ENCODE measurements around the gene POMC. TPM values are rescaled to one million over a fixed set of nuclear protein-coding genes. Genes with fewer than 3 reads are reported as not detected.
"Not testable (repeated sequence)": the region's sequence is repeated elsewhere in the genome, so short reads cannot be mapped to it uniquely, and the experiment has no call there.

POMC gene
- total and polyA plus RNA-seq, 2 donors: 1.5 to 4.1 TPM

- Histone ChIP-seq H3K27ac (ENCODE audit: low read depth) (no peak overlapping the region), H3K4me3 (ENCODE audit: low read depth, low read length) (no peak overlapping the region), H3K4me1 (ENCODE audit: insufficient read depth) (no peaks in the 10 kb centered on the region), H3K36me3 (ENCODE audit: insufficient read depth) (no peaks in the 10 kb centered on the region)
- 88% methylated on average over 6 of the region's 6 CpGs for WGBS
- no peak for DNase-seq (ENCODE audit: extremely low spot score)
These were observed 22.6 kb downstream of the POMC start for GRCh38 chr2:25145803-25146202.

DNA sequence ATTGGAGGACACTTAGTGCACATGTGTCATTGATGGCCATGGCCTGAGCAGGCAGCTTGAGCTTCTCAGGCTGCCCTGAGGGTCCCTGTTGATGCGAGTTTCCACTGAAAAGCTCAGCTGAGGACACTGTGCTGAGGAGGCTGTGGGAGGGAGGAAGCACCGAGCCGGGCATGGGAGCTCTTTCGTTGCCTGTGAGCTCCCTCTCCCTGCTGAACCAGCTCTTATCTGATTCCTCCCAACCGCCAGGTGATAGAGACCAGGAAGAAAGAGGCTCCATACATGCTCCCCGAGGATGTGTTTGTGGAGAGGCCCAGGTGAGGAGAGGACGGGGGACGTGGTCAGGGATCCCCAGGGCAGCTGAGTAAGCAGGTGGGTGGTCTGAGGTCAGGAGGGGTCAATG lies 27.3 kb downstream of the POMC start:
- 77% methylated on average over 8 of the region's 8 CpGs for WGBS
- Histone ChIP-seq H3K36me3 (ENCODE audit: insufficient read depth) (no peaks in the 10 kb centered on the region), H3K4me3 (ENCODE audit: low read depth, low read length) (no peak overlapping the region), H3K27ac (ENCODE audit: low read depth) (no peak overlapping the region), H3K4me1 (ENCODE audit: insufficient read depth) (no peaks in the 10 kb centered on the region)
- DNase-seq (ENCODE audit: extremely low spot score): no peak

DNA sequence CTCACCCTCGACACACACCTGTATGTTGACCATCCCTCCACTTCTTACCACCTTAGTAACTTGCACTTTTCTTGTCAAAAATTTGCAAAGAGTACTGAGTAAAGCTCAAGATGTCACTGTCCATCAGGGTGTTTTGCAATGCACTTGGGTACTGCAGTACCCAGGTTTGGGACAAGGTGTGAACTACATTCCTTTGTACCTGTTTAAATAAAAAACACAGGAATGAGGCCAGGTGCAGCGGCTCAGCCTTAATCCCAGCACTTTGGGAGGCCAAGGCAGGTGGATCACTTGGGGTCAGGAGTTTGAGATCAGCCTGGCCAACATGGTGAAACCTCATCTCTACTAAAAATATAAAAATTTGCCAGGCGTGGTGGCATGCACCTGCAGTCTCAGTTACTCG lies 27.8 kb downstream of the POMC start:
- not testable (repeated sequence) for DNase-seq (ENCODE audit: extremely low spot score); H3K4me3 ChIP-seq (ENCODE audit: low read depth, low read length); H3K36me3 ChIP-seq (ENCODE audit: insufficient read depth); H3K4me1 ChIP-seq (ENCODE audit: insufficient read depth); H3K27ac ChIP-seq (ENCODE audit: low read depth)
- 96% methylated on average over 4 of the region's 4 CpGs for WGBS

GRCh38 chr2:25132693-25133092 lies 35.7 kb downstream of the POMC start:
- no peak for DNase-seq (ENCODE audit: extremely low spot score)
- Histone ChIP-seq H3K27ac (ENCODE audit: low read depth) (no peak overlapping the region), H3K4me1 (ENCODE audit: insufficient read depth) (no peaks in the 10 kb centered on the region), H3K4me3 (ENCODE audit: low read depth, low read length) (no peak overlapping the region), H3K36me3 (ENCODE audit: insufficient read depth) (no peaks in the 10 kb centered on the region)
- WGBS: 96% methylated on average over 13 of the region's 13 CpGs

DNA sequence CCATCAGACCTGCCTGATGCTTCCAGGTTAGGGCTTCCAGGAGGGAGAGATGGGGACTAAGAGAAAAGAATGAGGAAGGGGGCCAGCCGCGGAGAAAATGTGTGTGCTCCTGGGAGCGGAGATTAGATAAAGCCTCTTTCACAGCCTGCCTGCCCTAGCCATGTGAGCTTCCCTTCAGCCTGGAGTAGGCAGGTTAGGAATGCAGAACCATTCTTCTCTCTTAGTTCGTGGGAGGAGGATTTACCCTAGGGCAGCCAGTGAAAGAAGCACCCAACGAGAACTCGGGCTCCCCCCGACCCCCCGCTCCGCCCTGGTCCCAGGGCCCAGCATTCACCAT lies 36.1 kb downstream of the POMC start:
- Histone ChIP-seq H3K27ac (ENCODE audit: low read depth) (no peak overlapping the region), H3K4me1 (ENCODE audit: insufficient read depth) (no peaks in the 10 kb centered on the region), H3K36me3 (ENCODE audit: insufficient read depth) (no peaks in the 10 kb centered on the region), H3K4me3 (ENCODE audit: low read depth, low read length) (no peak overlapping the region)
- DNase-seq (ENCODE audit: extremely low spot score): no peak
- 63% methylated on average over 9 of the region's 9 CpGs for WGBS

- no peak for DNase-seq (ENCODE audit: extremely low spot score)
- Histone ChIP-seq H3K4me3 (ENCODE audit: low read depth, low read length) (peak overlapping the region; percentile 30), H3K4me1 (ENCODE audit: insufficient read depth) (no peaks in the 10 kb centered on the region), H3K36me3 (ENCODE audit: insufficient read depth) (no peaks in the 10 kb centered on the region), H3K27ac (ENCODE audit: low read depth) (no peak overlapping the region)
- WGBS: 29% methylated on average over 53 of the region's 53 CpGs
These were observed 36.6 kb downstream of the POMC start for GRCh38 chr2:25131567-25132298.

GRCh38 chr2:25131253-25131566 lies 37.2 kb downstream of the POMC start:
- no peak for DNase-seq (ENCODE audit: extremely low spot score)
- Histone ChIP-seq H3K36me3 (ENCODE audit: insufficient read depth) (no peaks in the 10 kb centered on the region), H3K4me3 (ENCODE audit: low read depth, low read length) (peak overlapping the region; percentile 30), H3K27ac (ENCODE audit: low read depth) (no peak overlapping the region), H3K4me1 (ENCODE audit: insufficient read depth) (no peaks in the 10 kb centered on the region)
- WGBS: 72% methylated on average over 24 of the region's 24 CpGs

- Histone ChIP-seq H3K27ac (ENCODE audit: low read depth) (no peak overlapping the region), H3K36me3 (ENCODE audit: insufficient read depth) (no peaks in the 10 kb centered on the region), H3K4me1 (ENCODE audit: insufficient read depth) (no peaks in the 10 kb centered on the region), H3K4me3 (ENCODE audit: low read depth, low read length) (no peak overlapping the region)
- no peak for DNase-seq (ENCODE audit: extremely low spot score)
- 89% methylated on average over 15 of the region's 15 CpGs for WGBS
These were observed 38.4 kb downstream of the POMC start for GRCh38 chr2:25129901-25130520.

- DNase-seq (ENCODE audit: extremely low spot score): no peak
- no peak overlapping the region for H3K27ac ChIP-seq (ENCODE audit: low read depth)
These were observed 40.7 kb downstream of the POMC start for GRCh38 chr2:25127646-25128045.

DNA sequence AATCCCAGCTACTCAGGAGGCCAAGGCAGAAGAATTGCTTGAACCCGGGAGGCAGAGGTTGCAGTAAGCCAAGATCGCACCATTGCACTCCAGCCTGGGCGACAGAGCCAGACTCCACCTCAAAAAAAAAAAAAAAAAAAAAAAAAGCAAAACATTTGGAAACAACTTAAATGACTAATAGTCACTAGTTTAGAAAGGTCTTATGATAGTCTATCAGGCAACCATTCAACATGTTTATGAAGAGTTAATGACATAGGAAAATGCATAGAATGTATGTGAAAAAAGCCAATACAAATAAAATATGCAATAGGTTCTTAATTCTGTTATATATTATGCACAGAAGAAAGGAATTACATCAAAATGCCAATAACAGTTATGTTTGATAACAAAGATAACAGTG lies 41.3 kb downstream of the POMC start:
- not testable (repeated sequence) for DNase-seq (ENCODE audit: extremely low spot score); H3K4me3 ChIP-seq (ENCODE audit: low read depth, low read length); H3K27ac ChIP-seq (ENCODE audit: low read depth); H3K36me3 ChIP-seq (ENCODE audit: insufficient read depth); H3K4me1 ChIP-seq (ENCODE audit: insufficient read depth)
- 81% methylated on average over 3 of the region's 3 CpGs for WGBS

More at GRCh38 chr2:25127646-25128045, 40.7 kb downstream of the POMC start:
- WGBS: 50% methylated on average over 5 of the region's 5 CpGs
- Histone ChIP-seq H3K4me3 (ENCODE audit: low read depth, low read length) (no peak overlapping the region), H3K4me1 (ENCODE audit: insufficient read depth) (no peaks in the 10 kb centered on the region), H3K36me3 (ENCODE audit: insufficient read depth) (no peaks in the 10 kb centered on the region)

- Histone ChIP-seq H3K4me1 (ENCODE audit: insufficient read depth) (no peaks in the 10 kb centered on the region), H3K4me3 (ENCODE audit: low read depth, low read length) (no peak overlapping the region), H3K36me3 (ENCODE audit: insufficient read depth) (no peaks in the 10 kb centered on the region), H3K27ac (ENCODE audit: low read depth) (no peak overlapping the region)
- WGBS: 90% methylated on average over 4 of the region's 4 CpGs
- no peak for DNase-seq (ENCODE audit: extremely low spot score)
These were observed 42.4 kb downstream of the POMC start for GRCh38 chr2:25125976-25126375.

DNA sequence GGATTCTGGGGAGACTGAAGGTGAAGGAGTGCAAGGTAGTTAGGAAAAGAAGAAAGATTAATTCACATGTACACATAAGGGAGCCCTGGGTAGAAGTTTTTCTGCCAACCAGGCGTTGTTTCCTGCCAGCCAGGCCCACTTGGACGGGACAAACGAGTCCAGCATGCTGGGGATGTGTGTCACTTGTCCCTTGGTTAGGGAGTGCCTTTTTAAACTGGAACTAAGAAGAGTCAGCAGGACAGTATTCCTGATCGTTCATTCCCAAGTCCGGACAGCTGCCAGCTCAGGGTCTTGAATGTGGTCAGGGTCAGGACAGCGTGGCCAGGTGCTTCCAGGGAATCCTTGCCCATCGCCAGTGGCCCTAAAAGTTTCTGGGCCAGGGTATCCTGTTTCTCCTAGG lies 43.2 kb downstream of the POMC start:
- no peaks in the 10 kb centered on the region for H3K4me1 ChIP-seq (ENCODE audit: insufficient read depth)
- WGBS: 89% methylated on average over 7 of the region's 7 CpGs
- DNase-seq (ENCODE audit: extremely low spot score): no peak
- no peak overlapping the region for H3K4me3 ChIP-seq (ENCODE audit: low read depth, low read length)
- no peak overlapping the region for H3K27ac ChIP-seq (ENCODE audit: low read depth)
- no peaks in the 10 kb centered on the region for H3K36me3 ChIP-seq (ENCODE audit: insufficient read depth)

GRCh38 chr2:25123682-25124081 lies 44.7 kb downstream of the POMC start:
- 88% methylated on average over 5 of the region's 5 CpGs for WGBS
- Histone ChIP-seq H3K4me3 (ENCODE audit: low read depth, low read length) (no peak overlapping the region), H3K4me1 (ENCODE audit: insufficient read depth) (no peaks in the 10 kb centered on the region), H3K36me3 (ENCODE audit: insufficient read depth) (no peaks in the 10 kb centered on the region), H3K27ac (ENCODE audit: low read depth) (no peak overlapping the region)
- no peak for DNase-seq (ENCODE audit: extremely low spot score)

- no peak overlapping the region for H3K4me3 ChIP-seq (ENCODE audit: low read depth, low read length)
- WGBS: 97% methylated on average over 3 of the region's 3 CpGs
These were observed 46.0 kb downstream of the POMC start for GRCh38 chr2:25122367-25122766.

More at GRCh38 chr2:25122367-25122766, 46.0 kb downstream of the POMC start:
- Histone ChIP-seq H3K36me3 (ENCODE audit: insufficient read depth) (no peaks in the 10 kb centered on the region), H3K27ac (ENCODE audit: low read depth) (no peak overlapping the region), H3K4me1 (ENCODE audit: insufficient read depth) (no peaks in the 10 kb centered on the region)
- no peak for DNase-seq (ENCODE audit: extremely low spot score)
